Tibial nerve (tissue), 4 donors: ENCODE results near the gene RIPOR1. TPM values are rescaled to one million over a fixed set of nuclear protein-coding genes. Genes with fewer than 3 reads are reported as not detected.

ENCODE experiments used
- DNase-seq, 2 donors: peaks; one replicate each; pipeline ENCODE4 v3.0.0-alpha.2; 2019; ENCODE audit warnings: low spot score in 2 of 2
- H3K27ac ChIP-seq, 4 donors: fragments of 200-600 bp; sonication (generic) in 3 of 4; one replicate each; pipeline ENCODE4 v1.5.1; 2017 to 2019; ENCODE audit warnings: mild to moderate bottlenecking in 1 of 4
- H3K27me3 ChIP-seq, 2 donors: fragments of 200-600 bp; sonication (generic) in 1 of 2; one replicate each; pipeline versions ENCODE4 v1.5.1 to v1.6.0; 2017 to 2019
- H3K36me3 ChIP-seq, 3 donors: fragments of 200-600 bp; sonication (generic); one replicate each; pipeline ENCODE4 v1.5.1; 2018 to 2019
- H3K4me1 ChIP-seq, 4 donors: fragments of 200-600 bp; sonication (generic) in 3 of 4; one replicate each; pipeline ENCODE4 v1.5.1; 2017 to 2019
- H3K4me3 ChIP-seq, 4 donors: fragments of 200-600 bp; sonication (generic) in 3 of 4; one replicate each; pipeline ENCODE4 v1.5.1; 2017 to 2019; ENCODE audit warnings: mild to moderate bottlenecking in 1 of 4, moderate library complexity in 1 of 4
- H3K9me3 ChIP-seq, 4 donors: fragments of 200-600 bp; sonication (generic) in 3 of 4; one replicate each; pipeline ENCODE4 v1.5.1; 2017 to 2019
- CTCF ChIP-seq, 5 experiments: fragments of 200-600 bp in 3 of 5; fragments of 450-650 bp in 2 of 5; sonication (generic) in 3 of 5; IDR thresholded peaks; one replicate each; pipeline ENCODE4 v1.5.1; 2016 to 2019; ENCODE audit warnings: antibody characterized with exemption in 5 of 5, mild to moderate bottlenecking in 3 of 5, moderate library complexity in 2 of 5
- EP300 ChIP-seq, 2 donors: sonication (generic); formaldehyde crosslinking; IDR thresholded peaks; one replicate each; pipeline ENCODE4 v1.6.1; 2017; ENCODE audit warnings: antibody characterized with exemption in 2 of 2, mild to moderate bottlenecking in 1 of 2
- POLR2A ChIP-seq, 2 donors: fragments of 450-650 bp; IDR thresholded peaks; one replicate each; pipeline ENCODE4 v1.6.1; 2017; ENCODE audit warnings: antibody characterized with exemption in 2 of 2, mild to moderate bottlenecking in 2 of 2, moderate library complexity in 2 of 2
- WGBS, 2 donors: methylation state at CpG; one replicate each; pipeline ENCODE4 v1.1.5; 2018; 5-methylcytosine and 5-hydroxymethylcytosine counted together
- total RNA-seq, 4 donors: library from RNA; depleted of rRNA; stranded (reverse); fragments of >200 nt; gene quantifications; one replicate each; pipeline ENCODE4 v1.1.0, GENCODE V29; 2016

Gene RIPOR1
- total RNA-seq, 4 donors from 2014 or later: 50.6 to 112 (median 85.1) TPM

- 46 to 55% methylated on average over 4 of the region's 4 CpGs for WGBS, 2 donors
- no peak for TF ChIP-seq EP300 (IDR thresholded peaks at IDR 0.05)
- TF ChIP-seq CTCF (IDR thresholded peaks at IDR 0.05): no peak
- no peak for TF ChIP-seq POLR2A (IDR thresholded peaks at IDR 0.05)
These were observed 9.4 kb upstream of the RIPOR1 start for GRCh38 chr16:67519242-67519641.

GRCh38 chr16:67521095-67521804, 7.4 kb upstream of the RIPOR1 start:
- H3K36me3 ChIP-seq: no peaks in the 10 kb centered on the region
- peak; percentile 95 to 99 for DNase-seq
- no peaks in the 10 kb centered on the region for H3K27me3 ChIP-seq
- peak overlapping the region; percentile 91 to 95 (median 92) for H3K27ac ChIP-seq
- H3K4me1 ChIP-seq: peaks cover 0 to 7% (median 2%) of the 10 kb centered on the region in 4 donors
- no peaks in the 10 kb centered on the region for H3K9me3 ChIP-seq
- whole genome bisulfite sequencing, 2 donors: 0 to 1% methylated on average over 19 to 25 of the region's 25 CpGs
- peak overlapping the region; percentile 33 to 53 (median 48) for H3K4me3 ChIP-seq
- TF ChIP-seq POLR2A (IDR thresholded peaks at IDR 0.05) (peak in 1 of 2 donors; percentile 59), EP300 (IDR thresholded peaks at IDR 0.05) (peak; percentile 39 to 81), CTCF (IDR thresholded peaks at IDR 0.05) (peak; percentile 81 to 99 (median 85))

More at GRCh38 chr16:67519242-67519641, 9.4 kb upstream of the RIPOR1 start:
- Histone ChIP-seq H3K27me3 (no peaks in the 10 kb centered on the region), H3K36me3 (no peaks in the 10 kb centered on the region), H3K27ac (no peak overlapping the region), H3K4me1 (peaks cover 0 to 7% (median 4%) of the 10 kb centered on the region in 4 donors), H3K4me3 (no peak overlapping the region), H3K9me3 (no peaks in the 10 kb centered on the region)
- DNase-seq: no peak

- 47 to 49% methylated on average over 11 of the region's 11 CpGs for WGBS, 2 donors
- Histone ChIP-seq H3K4me1 (peaks cover 0 to 17% (median 10%) of the 10 kb centered on the region in 4 donors), H3K9me3 (no peaks in the 10 kb centered on the region), H3K4me3 (no peak overlapping the region), H3K27me3 (no peaks in the 10 kb centered on the region), H3K27ac (no peak overlapping the region), H3K36me3 (no peaks in the 10 kb centered on the region)
- TF ChIP-seq EP300 (IDR thresholded peaks at IDR 0.05): no peak
- TF ChIP-seq POLR2A (IDR thresholded peaks at IDR 0.05): no peak
- DNase-seq: no peak
These were observed 3.3 kb upstream of the RIPOR1 start for GRCh38 chr16:67525176-67525860.

GRCh38 chr16:67526149-67526791, 2.4 kb upstream of the RIPOR1 start:
- no peaks in the 10 kb centered on the region for H3K36me3 ChIP-seq
- H3K27ac ChIP-seq: no peak overlapping the region
- 84 to 89% methylated on average over 3 of the region's 3 CpGs for WGBS, 2 donors
- DNase-seq: no peak
- no peaks in the 10 kb centered on the region for H3K27me3 ChIP-seq
- H3K9me3 ChIP-seq: no peaks in the 10 kb centered on the region
- TF ChIP-seq CTCF (IDR thresholded peaks at IDR 0.05) (no peak), POLR2A (IDR thresholded peaks at IDR 0.05) (no peak), EP300 (IDR thresholded peaks at IDR 0.05) (no peak)
- no peak overlapping the region for H3K4me3 ChIP-seq
- H3K4me1 ChIP-seq: peaks cover 0 to 26% (median 19%) of the 10 kb centered on the region in 4 donors

- H3K4me1 ChIP-seq: peaks cover 0 to 43% (median 21%) of the 10 kb centered on the region in 4 donors
- H3K36me3 ChIP-seq: no peaks in the 10 kb centered on the region
- H3K4me3 ChIP-seq: peak overlapping the region; percentile 78 to 100 (median 88)
- H3K27ac ChIP-seq: peak overlapping the region; percentile 91 to 94 (median 92)
- no peaks in the 10 kb centered on the region for H3K27me3 ChIP-seq
- TF ChIP-seq CTCF (IDR thresholded peaks at IDR 0.05) (peak in 1 of 5 experiments; percentile 12), EP300 (IDR thresholded peaks at IDR 0.05) (no peak), POLR2A (IDR thresholded peaks at IDR 0.05) (peak in 1 of 2 donors; percentile 53)
- 0% methylated on average over 50 of the region's 65 CpGs; no CpG with 5 or more reads in 1 of the 2 donors for WGBS, 2 donors
- no peaks in the 10 kb centered on the region for H3K9me3 ChIP-seq
- DNase-seq: no peak
These were observed 397 bp downstream of the RIPOR1 start for GRCh38 chr16:67528870-67529581.
